ENCODE measurements around the gene MSANTD7. TPM values are rescaled to one million over a fixed set of nuclear protein-coding genes. Genes with fewer than 3 reads are reported as not detected.
A peak's percentile ranks its signal among the peaks of the same experiment; 100 is the strongest.

MSANTD7 gene
- total and polyA plus RNA-seq, 10 of the 15 experiments (the other 5 are each of a cell fraction or from before 2014, with no cell fraction given): 3.5 to 22.8 (median 18.5) TPM

DNA sequence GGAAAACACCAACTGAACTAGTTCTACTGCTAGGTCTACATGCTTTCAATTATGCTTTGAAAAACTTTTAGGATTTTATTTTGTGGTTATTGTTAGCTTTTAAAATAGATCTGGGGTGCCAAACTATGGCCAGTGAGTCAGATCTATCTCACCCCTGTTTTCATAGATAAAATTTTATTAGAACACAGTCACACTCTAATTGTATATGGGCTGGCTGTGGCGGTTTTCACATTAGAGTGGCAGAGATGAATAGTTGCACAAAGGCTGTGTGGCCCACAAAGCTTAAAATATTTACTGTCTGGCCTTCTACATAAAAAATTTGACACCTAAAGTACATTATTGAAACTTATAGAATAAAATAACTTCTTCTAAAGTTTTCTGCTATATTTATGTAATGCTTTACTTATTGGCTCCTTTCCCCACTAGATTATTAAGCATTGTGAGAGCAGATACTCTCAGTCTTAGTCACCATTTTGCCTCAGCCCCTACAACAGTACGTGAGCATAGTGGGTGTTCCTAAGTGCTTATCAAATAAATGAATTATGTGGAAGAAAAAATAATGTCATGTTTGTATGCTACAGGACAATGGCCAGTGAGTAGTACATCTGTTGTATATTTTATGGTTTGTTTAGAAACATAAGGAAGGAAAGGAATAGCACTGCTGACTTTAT is 35.1 kb downstream of the MSANTD7 start:
- ATAC-seq (peak; percentile 76), DNase-seq (ENCODE audit: low read depth, low spot score) (no peak), FAIRE-seq (peak; percentile 68)
- peak overlapping the region; percentile 4; the same call in 1 of the 2 replicates for H3K4me2 ChIP-seq (ENCODE audit: control insufficient read depth, insufficient read depth)
- WGBS (ENCODE audit: insufficient coverage, insufficient replicate concordance, low lambda C conversion rate, missing lambda C conversion rate): 50% methylated on average over 2 of the region's 2 CpGs
- intact Hi-C loops (cut with micrococcal nuclease; ENCODE audit: unreplicated experiment) (no loop called here), in situ Hi-C loops (cut with MboI) (no loop called here)
- H3K79me2 ChIP-seq (ENCODE audit: control insufficient read depth, insufficient read depth, low read length): peaks cover 19% of the 10 kb centered on the region
- H4K20me1 ChIP-seq (ENCODE audit: control insufficient read depth, insufficient read depth): no peaks in the 10 kb centered on the region
- H3K4me1 ChIP-seq (ENCODE audit: control insufficient read depth, insufficient read depth, low read length): peaks cover 3% of the 10 kb centered on the region
- no peak overlapping the region for H3K9ac ChIP-seq (ENCODE audit: control insufficient read depth, insufficient read depth, low read length)
- peaks cover 0 to 8% of the 10 kb centered on the region in 2 experiments; a peak in 1 of 4 replicates for H3K36me3 ChIP-seq (ENCODE audit: control insufficient read depth in 2 of 2, insufficient read depth in 2 of 2, low read length in 1 of 2)
- H3K9me3 ChIP-seq (replicated peaks; ENCODE audit: control insufficient read depth, insufficient read depth, low read length): no peaks in the 10 kb centered on the region
- no TSS peak for BruUV-seq (replicated peaks)
- H3K4me3 ChIP-seq: no peak overlapping the region
- CTCF ChIA-PET: interaction anchor here (1.4 to 1.7 kb wide), 4 partner anchors 50 to 336 kb away, joined by 3 to 5 read pairs (median 4); partner anchors contain the start of gene DCLRE1C
- H2AFZ ChIP-seq (ENCODE audit: control insufficient read depth, low read depth, low read length): no peak overlapping the region
- RAD21 ChIA-PET (ENCODE audit: unreplicated experiment): interaction anchor here (0.6 to 1.5 kb wide), 2 partner anchors 36 to 78 kb away, joined by 3 to 8 read pairs; partner anchors contain the start of genes CDNF, HSPA14 and MSANTD7
- no peaks in the 10 kb centered on the region for H3K27me3 ChIP-seq (replicated peaks in 1 of 2; ENCODE audit: control insufficient read depth in 2 of 2, insufficient read depth in 2 of 2, low read length in 1 of 2)
- SMC1A ChIA-PET (ENCODE audit: uncharacterized antibody, unreplicated experiment): interaction anchor here (0.9 to 2.6 kb wide), 7 partner anchors 10 to 263 kb away, joined by 3 to 14 read pairs (median 4); partner anchors contain the start of genes CDNF, HSPA14 and MSANTD7
- POLR2A ChIA-PET: interaction anchor here (0.6 to 2.2 kb wide), 3 partner anchors 35 to 284 kb away, joined by 3 to 6 read pairs (median 5); partner anchors contain the start of genes CDNF, DCLRE1C, HSPA14 and MSANTD7
- H3K27ac ChIP-seq (ENCODE audit: control insufficient read depth, insufficient read depth): peak overlapping the region; percentile 44; the same call in 1 of the 2 replicates
- TF ChIP-seq JUNB (IDR thresholded peaks at IDR 0.05) (peak; percentile 88), CBX5 (IDR thresholded peaks at IDR 0.05; ENCODE audit: low read depth) (no peak), ATF7 (IDR thresholded peaks at IDR 0.05; ENCODE audit: low read depth) (peak; percentile 39; the same call in 1 of the 2 replicates), HDAC6 (IDR thresholded peaks at IDR 0.05; ENCODE audit: unreplicated experiment) (no peak), DPF2 (IDR thresholded peaks at IDR 0.05) (peak; percentile 54; the same call in 1 of the 2 replicates), RUNX3 (IDR thresholded peaks at IDR 0.05; ENCODE audit: low read length) (peak; percentile 28; the same call in 1 of the 2 replicates), MTA2 (IDR thresholded peaks at IDR 0.05; ENCODE audit: low read depth) (peak; percentile 68; the same call in 1 of the 2 replicates), GABPA (IDR thresholded peaks at IDR 0.05; ENCODE audit: low read depth) (no peak), MEF2A (IDR thresholded peaks at IDR 0.05; ENCODE audit: insufficient read depth, low read depth, low read length) (no peak), ZNF207 (IDR thresholded peaks at IDR 0.05; ENCODE audit: borderline replicate concordance) (no peak), ZNF622 (IDR thresholded peaks at IDR 0.05) (no peak)
- TF ChIP-seq, protein P1, sequence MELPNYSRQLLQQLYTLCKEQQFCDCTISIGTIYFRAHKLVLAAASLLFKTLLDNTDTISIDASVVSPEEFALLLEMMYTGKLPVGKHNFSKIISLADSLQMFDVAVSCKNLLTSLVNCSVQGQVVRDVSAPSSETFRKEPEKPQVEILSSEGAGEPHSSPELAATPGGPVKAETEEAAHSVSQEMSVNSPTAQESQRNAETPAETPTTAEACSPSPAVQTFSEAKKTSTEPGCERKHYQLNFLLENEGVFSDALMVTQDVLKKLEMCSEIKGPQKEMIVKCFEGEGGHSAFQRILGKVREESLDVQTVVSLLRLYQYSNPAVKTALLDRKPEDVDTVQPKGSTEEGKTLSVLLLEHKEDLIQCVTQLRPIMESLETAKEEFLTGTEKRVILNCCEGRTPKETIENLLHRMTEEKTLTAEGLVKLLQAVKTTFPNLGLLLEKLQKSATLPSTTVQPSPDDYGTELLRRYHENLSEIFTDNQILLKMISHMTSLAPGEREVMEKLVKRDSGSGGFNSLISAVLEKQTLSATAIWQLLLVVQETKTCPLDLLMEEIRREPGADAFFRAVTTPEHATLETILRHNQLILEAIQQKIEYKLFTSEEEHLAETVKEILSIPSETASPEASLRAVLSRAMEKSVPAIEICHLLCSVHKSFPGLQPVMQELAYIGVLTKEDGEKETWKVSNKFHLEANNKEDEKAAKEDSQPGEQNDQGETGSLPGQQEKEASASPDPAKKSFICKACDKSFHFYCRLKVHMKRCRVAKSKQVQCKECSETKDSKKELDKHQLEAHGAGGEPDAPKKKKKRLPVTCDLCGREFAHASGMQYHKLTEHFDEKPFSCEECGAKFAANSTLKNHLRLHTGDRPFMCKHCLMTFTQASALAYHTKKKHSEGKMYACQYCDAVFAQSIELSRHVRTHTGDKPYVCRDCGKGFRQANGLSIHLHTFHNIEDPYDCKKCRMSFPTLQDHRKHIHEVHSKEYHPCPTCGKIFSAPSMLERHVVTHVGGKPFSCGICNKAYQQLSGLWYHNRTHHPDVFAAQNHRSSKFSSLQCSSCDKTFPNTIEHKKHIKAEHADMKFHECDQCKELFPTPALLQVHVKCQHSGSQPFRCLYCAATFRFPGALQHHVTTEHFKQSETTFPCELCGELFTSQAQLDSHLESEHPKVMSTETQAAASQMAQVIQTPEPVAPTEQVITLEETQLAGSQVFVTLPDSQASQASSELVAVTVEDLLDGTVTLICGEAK (IDR thresholded peaks at IDR 0.05; ENCODE audit: borderline replicate concordance): peak; percentile 57; the same call in 1 of the 2 replicates
- TF ChIP-seq, protein P2, sequence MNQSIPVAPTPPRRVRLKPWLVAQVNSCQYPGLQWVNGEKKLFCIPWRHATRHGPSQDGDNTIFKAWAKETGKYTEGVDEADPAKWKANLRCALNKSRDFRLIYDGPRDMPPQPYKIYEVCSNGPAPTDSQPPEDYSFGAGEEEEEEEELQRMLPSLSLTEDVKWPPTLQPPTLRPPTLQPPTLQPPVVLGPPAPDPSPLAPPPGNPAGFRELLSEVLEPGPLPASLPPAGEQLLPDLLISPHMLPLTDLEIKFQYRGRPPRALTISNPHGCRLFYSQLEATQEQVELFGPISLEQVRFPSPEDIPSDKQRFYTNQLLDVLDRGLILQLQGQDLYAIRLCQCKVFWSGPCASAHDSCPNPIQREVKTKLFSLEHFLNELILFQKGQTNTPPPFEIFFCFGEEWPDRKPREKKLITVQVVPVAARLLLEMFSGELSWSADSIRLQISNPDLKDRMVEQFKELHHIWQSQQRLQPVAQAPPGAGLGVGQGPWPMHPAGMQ (IDR thresholded peaks at IDR 0.05; ENCODE audit: borderline replicate concordance): no peak
- TF ChIP-seq, protein P3, sequence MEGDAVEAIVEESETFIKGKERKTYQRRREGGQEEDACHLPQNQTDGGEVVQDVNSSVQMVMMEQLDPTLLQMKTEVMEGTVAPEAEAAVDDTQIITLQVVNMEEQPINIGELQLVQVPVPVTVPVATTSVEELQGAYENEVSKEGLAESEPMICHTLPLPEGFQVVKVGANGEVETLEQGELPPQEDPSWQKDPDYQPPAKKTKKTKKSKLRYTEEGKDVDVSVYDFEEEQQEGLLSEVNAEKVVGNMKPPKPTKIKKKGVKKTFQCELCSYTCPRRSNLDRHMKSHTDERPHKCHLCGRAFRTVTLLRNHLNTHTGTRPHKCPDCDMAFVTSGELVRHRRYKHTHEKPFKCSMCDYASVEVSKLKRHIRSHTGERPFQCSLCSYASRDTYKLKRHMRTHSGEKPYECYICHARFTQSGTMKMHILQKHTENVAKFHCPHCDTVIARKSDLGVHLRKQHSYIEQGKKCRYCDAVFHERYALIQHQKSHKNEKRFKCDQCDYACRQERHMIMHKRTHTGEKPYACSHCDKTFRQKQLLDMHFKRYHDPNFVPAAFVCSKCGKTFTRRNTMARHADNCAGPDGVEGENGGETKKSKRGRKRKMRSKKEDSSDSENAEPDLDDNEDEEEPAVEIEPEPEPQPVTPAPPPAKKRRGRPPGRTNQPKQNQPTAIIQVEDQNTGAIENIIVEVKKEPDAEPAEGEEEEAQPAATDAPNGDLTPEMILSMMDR (IDR thresholded peaks at IDR 0.05 in 2 of 3, conservative IDR thresholded peaks at IDR 0.05 in 1 of 3; ENCODE audit: control insufficient read depth in 2 of 3, extremely low read depth in 1 of 3, insufficient read depth in 1 of 3, low read depth in 3 of 3, low read length in 3 of 3): no peak

All from GM12878 (cell line).